Activated CD8-positive, alpha-beta memory T cell treated with anti-CD3 and anti-CD28 coated beads for 24 hours (primary cell): ENCODE measurements around the gene DND1.
"Not testable (repeated sequence)": the region's sequence is repeated elsewhere in the genome, so short reads cannot be mapped to it uniquely, and the experiment has no call there.

Source experiments
- DNase-seq: peaks from one replicate; pipeline ENCODE4 v3.0.0-alpha.2; 2020

The DND1 gene

GRCh38 chr5:140628711-140629110 lies 44.7 kb downstream of the DND1 start:
- DNase-seq = no peak

DNA sequence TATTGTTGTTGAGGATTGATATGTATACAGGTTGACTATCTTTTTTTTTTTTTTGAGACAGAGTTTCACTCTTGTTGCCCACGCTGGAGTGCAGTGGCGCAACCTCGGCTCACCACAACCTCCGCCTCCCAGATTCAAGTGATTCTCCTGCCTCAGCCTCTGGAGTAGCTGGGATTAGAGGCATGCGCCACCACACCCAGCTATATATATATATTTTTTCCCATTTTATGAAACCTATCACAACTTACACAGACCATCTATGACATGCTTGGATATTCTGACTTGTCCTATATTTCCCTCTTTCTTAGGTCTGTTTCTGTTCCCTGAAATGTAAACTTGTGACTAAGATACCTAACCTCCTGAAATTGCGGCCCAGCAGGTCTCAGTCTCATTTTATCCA lies 45.4 kb downstream of the DND1 start:
- no peak for DNase-seq

- DNase-seq = not testable (repeated sequence)
These were observed 48.5 kb downstream of the DND1 start for GRCh38 chr5:140624886-140625285.

- DNase-seq = not testable (repeated sequence)
These were observed 50.3 kb downstream of the DND1 start for GRCh38 chr5:140623061-140623460.

DNA sequence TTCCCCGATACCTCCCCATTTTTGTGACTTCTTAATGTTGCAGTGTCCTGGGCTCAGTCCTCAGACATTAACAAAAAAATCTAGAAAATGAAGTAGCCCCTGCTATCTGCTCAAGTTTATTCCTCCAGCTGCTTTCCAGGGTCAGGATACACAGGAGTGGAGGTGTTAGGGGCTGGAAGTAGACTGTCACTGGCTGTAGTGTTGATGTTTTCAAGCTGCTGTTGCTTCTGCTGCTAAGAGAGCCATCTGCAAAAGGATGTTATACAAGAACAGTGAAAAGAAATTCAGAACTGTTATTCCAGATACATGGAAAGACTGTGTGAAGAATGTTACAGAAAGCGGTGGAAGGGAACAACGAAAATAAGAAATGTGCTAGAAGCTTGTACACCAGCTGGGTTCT lies 51.1 kb downstream of the DND1 start:
- DNase-seq = no peak
